GM18858 (cell line): ENCODE results near the gene C16orf92.

Source experiments
- ATAC-seq: cut with Tn5 transposase; IDR thresholded peaks from one replicate; pipeline ENCODE4 v1.9.1; 2021; ENCODE audit not compliant: unreplicated experiment

Gene C16orf92

GRCh38 chr16:29988346-29989075 lies 34.5 kb upstream of the C16orf92 start:
- ATAC-seq = no peak

GRCh38 chr16:29989111-29989858 lies 33.7 kb upstream of the C16orf92 start:
- no peak for ATAC-seq

DNA sequence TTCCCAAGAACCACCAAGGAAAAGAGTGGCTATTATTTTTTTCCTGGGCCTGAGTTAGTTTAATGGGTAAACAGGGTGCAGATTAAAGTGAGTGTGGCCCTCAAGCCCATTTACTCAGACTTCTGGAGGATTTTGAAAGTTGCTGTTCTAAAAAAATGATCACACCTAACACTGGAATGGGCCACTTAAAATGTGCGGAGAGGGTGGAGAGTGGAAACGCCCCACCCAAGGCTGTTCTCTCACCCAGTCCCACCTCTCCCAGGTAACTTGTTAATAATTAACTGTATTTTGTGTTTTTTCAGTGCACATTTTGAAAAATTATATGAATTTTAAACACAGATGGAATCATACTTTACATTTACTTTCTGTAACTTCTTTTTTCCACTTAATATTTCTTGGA lies 33.0 kb upstream of the C16orf92 start:
- ATAC-seq = no peak

DNA sequence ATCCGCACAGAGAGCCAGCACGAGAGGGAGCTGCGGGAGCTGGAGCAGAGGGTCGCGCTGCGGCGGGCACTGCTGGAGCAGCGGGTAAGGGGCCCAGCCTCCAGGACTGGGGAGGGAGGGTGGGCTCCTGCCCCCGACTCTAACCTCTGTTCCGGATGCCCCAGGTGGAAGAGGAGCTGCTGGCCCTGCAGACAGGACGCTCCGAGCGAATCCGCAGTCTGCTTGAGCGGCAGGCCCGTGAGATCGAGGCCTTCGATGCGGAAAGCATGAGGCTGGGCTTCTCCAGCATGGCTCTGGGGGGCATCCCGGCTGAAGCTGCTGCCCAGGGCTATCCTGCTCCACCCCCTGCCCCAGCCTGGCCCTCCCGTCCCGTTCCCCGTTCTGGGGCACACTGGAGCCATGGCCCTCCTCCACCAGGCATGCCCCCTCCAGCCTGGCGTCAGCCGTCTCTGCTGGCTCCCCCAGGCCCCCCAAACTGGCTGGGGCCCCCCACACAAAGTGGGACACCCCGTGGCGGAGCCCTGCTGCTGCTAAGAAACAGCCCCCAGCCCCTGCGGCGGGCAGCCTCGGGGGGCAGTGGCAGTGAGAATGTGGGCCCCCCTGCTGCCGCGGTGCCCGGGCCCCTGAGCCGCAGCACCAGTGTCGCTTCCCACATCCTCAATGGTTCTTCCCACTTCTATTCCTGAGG lies 32.0 kb upstream of the C16orf92 start:
- no peak for ATAC-seq

DNA sequence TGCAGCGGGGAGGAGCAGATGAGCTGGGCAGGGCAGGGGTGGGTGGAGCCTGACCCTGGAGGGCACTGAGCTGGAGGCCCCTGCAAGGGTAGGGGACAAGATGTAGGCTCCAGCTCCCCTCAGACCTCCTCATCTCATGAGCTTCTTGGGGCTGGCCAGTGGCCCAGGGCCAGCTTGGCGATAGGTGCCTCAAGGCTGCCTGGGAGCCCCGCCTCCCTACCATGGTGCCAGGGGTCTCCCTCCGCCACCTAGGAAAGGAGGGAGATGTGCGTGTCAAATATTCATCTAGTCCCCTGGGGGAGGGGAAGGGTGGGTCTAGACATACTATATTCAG lies 31.5 kb upstream of the C16orf92 start:
- ATAC-seq = no peak

DNA sequence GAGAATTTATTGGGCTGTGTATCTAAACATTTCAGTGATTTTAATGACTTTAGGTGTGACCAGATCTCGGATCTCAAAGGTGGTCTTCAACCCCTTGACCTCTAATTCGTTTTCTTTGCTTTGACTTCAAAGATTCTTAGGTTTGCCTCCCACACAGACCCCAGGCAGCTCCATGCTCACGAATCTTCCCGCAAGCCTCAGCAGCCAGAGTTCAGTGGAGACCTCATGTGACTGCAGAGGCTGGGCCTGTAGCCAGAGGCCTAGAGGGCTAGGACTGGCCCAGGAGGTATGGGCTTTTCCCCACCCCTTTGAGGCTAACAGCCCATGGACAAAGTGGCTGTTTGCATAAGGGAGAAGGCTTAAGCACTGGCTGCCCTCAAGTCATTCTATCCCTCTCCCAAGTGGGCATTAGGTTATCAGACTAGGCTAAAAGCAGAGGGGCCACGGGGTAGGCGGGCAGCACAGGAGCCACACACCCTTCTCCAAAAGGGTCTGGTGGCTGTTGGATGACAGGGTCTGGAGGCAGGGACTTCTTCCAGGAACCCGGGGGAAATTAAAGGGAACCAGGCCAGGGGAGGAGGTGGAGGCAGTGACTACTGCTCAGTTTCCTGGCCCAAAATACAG lies 30.5 kb upstream of the C16orf92 start:
- no peak for ATAC-seq

DNA sequence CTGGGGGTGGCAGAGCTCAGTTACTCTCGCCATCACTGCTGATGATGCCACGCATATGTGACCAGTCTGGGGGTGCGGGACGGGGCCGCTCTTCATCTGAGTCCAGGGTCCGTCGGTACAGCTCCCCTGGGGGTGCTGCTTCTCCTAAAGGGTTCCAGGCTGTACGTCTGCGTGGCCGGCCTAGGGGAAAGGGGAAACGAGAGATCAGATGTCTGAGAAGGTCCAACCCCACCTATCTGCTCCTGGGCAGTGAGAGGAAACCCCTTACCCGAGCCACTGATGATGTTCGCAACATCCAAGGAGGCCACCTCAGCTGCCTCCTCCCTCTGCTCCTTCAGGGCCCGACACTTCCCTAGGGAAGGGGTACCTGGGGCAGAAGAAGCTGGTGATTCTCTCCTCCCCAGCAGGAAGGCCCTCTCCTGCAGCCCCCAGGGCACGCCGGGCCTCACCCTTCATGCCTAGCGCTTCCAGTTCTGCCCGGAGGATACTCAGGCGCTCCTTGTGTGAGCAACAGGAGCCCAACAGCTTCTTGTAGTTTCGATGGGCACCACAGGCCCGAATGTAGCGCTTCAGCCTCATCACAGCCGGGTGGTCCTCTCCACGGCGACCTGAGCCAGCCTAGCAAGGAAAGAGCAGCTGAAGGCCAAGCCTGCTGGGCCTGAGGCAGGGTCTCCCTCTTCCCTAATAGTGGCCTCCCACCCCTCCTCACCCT lies 29.7 kb upstream of the C16orf92 start:
- no peak for ATAC-seq

- ATAC-seq = no peak
These were observed 28.9 kb upstream of the C16orf92 start for GRCh38 chr16:29993903-29994599.

DNA sequence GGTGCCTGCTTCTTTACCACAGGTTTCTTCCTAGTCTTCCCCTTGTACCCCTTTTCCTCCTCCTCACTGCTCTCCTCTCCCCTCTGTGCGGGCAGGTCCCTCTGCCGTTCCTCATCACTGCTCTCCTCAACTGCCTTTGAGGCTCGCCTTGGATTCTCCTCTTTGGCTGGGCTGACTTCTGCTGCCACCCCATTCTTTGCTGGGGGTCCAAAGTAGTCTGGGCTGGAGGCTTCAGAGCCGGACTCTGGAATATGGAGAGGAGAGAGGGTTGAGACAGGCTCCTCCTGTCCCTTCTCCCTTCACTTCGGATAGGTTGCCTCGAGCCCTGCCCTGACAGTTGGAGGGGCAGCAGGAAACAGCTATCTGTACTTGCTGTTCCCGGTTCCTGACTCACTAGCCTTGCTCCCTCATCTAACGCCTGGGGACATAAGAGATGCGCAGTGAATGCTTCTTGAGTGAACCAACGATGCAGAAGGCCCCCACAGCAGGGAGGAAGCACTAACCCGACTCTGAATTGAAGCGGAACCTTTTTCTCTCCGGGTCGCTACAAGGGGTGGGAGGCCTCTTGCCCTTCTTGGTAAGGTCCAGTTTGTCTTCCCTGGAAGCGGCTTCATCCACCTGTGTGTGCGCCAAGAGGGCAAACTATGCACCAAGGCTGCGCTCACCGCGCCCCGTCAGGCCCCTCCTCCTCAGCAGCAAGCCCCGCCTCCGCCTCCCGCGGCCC lies 28.2 kb upstream of the C16orf92 start:
- peak; percentile 16 for ATAC-seq

DNA sequence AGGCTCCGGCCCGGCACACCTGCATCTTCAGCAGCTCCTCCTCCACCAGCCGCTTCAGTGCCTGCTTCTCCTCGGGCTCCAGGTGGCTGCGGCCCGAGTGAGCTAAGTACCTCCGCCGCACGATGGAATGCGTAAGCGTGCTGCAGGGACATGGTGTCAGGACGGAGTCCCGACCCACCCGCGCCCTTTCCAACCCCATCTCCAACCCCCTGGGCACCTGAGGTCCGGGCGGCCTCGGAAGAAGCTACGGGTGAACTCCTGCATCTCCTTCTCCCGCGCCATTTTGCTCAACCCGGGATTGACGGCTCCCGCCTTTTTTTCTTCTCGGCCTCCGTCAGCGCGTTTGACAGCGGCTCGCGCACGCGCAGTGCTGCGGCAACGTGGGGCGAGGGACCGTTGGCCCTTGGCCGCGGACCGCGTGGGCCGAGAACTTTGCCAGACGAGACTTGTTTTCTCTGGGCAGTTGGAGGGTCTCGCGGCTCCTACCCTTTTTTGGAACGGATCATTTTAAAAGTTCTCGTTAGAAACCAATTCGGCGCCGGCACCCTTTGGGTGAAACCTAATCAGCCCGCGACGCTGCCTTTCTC lies 27.6 kb upstream of the C16orf92 start, which contains the start of gene HIRIP3:
TSS of gene HIRIP3 (minus strand) at position 294 of the 587 bp plus-strand sequence. CDS start at position 282, 12 bp downstream.
- peak; percentile 18 for ATAC-seq

- ATAC-seq = peak; percentile 77
These were observed 26.9 kb upstream of the C16orf92 start, which contains the start of gene INO80E for GRCh38 chr16:29995911-29996765. Gene INO80E, plus strand, starts transcription at chr16:29996241. Its CDS starts 70 bp downstream, at chr16:29996311.

DNA sequence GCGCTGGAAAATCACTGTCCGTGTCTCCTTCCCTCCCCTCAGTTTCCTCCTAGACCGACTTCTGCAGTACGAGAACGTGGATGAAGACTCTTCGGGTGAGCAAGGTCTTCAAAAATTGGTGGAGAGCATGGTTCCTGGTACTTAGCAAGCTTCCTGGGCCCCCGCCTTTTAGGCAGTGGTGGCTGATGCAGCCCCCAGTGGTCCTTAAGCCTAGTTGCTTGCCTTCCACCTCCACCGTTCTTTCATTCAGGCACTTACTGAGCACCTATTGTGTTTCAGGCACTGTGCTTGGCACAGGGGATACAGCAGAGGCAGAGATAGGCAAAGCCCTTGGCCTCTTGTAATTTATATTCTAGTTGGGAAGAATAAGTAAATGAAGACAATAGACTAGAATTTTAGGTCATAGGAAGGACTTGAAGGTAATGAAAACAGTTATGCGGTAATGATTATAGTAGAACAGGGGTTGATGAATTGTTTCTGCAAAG lies 26.2 kb upstream of the C16orf92 start:
- ATAC-seq = no peak

- no peak for ATAC-seq
These were observed 23.4 kb upstream of the C16orf92 start for GRCh38 chr16:29999605-30000004.

DNA sequence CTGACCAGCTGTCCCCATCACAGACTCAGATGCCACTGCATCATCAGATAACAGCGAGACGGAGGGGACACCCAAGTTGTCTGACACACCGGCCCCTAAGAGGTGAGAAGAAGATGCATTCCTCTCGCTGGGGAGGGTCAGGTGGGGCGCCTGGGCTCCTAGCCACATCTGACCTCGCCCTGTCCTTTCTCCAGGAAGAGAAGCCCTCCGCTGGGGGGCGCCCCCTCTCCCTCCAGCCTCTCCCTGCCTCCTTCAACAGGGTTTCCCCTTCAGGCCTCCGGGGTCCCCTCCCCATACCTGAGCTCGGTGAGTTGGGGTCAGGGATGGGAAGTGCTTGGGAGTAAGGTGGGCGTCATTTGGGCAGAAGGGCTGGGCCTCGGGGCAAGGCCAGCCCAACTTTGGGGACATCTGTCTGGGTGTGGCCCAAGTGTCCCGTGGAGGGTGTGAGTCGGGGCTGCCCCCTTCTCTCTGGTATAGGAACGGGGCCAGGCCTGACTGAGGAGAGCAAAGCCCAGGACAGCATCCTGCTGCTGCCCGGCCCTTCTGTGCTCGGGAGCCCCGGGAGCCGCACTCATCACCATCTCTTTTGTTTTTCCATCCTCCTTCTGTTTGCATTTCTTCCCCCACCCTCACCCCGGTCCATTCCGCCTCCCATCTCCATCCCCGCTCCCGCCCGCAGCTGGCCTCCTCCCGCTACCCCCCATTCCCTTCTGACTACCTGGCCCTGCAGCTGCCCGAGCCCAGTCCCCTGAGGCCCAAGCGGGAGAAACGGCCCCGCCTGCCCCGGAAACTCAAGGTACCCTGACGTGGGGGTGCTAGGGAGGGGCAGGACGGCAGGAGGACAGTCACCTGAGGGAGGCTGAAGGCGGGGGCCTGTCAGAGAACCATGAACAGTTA lies 22.0 kb upstream of the C16orf92 start:
- no peak for ATAC-seq

GRCh38 chr16:30002614-30003346 lies 20.2 kb upstream of the C16orf92 start:
- ATAC-seq = no peak

- no peak for ATAC-seq
These were observed 19.2 kb upstream of the C16orf92 start for GRCh38 chr16:30003670-30004423.
